ENCODE data around the gene NCDN.

Gene NCDN

GRCh38 chr1:35557611-35558373 lies at the start of gene NCDN:
TSS of gene NCDN (plus strand) at chr1:35557799. CDS start at chr1:35558191, 392 bp downstream.
- peak; percentile 97 for DNase-seq

GRCh38 chr1:35507947-35508346 lies 49.7 kb upstream of the NCDN start:
- no peak for DNase-seq

GRCh38 chr1:35509558-35509957 lies 48.0 kb upstream of the NCDN start:
- no peak for DNase-seq

GRCh38 chr1:35511305-35511704 lies 46.3 kb upstream of the NCDN start:
- no peak for DNase-seq

GRCh38 chr1:35518183-35518582 lies 39.4 kb upstream of the NCDN start:
- DNase-seq, result no peak

GRCh38 chr1:35519432-35519831 lies 38.2 kb upstream of the NCDN start:
- no peak for DNase-seq

- DNase-seq, result no peak
Observed at GRCh38 chr1:35524106-35524505, 33.5 kb upstream of the NCDN start.

GRCh38 chr1:35530168-35530567 lies 27.4 kb upstream of the NCDN start:
- DNase-seq, result no peak

GRCh38 chr1:35530946-35531345 lies 26.7 kb upstream of the NCDN start:
- no peak for DNase-seq

- no peak for DNase-seq
Observed at GRCh38 chr1:35531368-35531767, 26.2 kb upstream of the NCDN start.

GRCh38 chr1:35532497-35533223 lies 24.9 kb upstream of the NCDN start:
- DNase-seq, result no peak

GRCh38 chr1:35533586-35533985 lies 24.0 kb upstream of the NCDN start:
- no peak for DNase-seq

GRCh38 chr1:35535243-35535642 lies 22.4 kb upstream of the NCDN start:
- no peak for DNase-seq

GRCh38 chr1:35536556-35537162 lies 20.9 kb upstream of the NCDN start:
- no peak for DNase-seq

- no peak for DNase-seq
Observed at GRCh38 chr1:35537806-35538205, 19.8 kb upstream of the NCDN start.

GRCh38 chr1:35539073-35539823 lies 18.4 kb upstream of the NCDN start:
- peak; percentile 33 for DNase-seq

GRCh38 chr1:35539824-35540261 lies 17.8 kb upstream of the NCDN start:
- no peak for DNase-seq

- DNase-seq, result no peak
Observed at GRCh38 chr1:35544976-35545375, 12.6 kb upstream of the NCDN start.

GRCh38 chr1:35546614-35547013 lies 11.0 kb upstream of the NCDN start:
- no peak for DNase-seq

- no peak for DNase-seq
Observed at GRCh38 chr1:35553851-35554250, 3.7 kb upstream of the NCDN start.

- no peak for DNase-seq
Observed at GRCh38 chr1:35554266-35555211, 3.1 kb upstream of the NCDN start.

- no peak for DNase-seq
Observed at GRCh38 chr1:35555212-35555584, 2.4 kb upstream of the NCDN start.
